AG09319 (cell line): ENCODE data around the gene L3MBTL2.

Experiments used
- DNase-seq: peaks from one replicate; pipeline ENCODE4 v3.0.0-alpha.2; 2010; ENCODE audit warnings: low read depth; ENCODE audit errors: extremely low read depth
- CTCF ChIP-seq: IDR thresholded peaks from 2 replicates; pipeline ENCODE4 v1.5.1; 2011; ENCODE audit warnings: low read depth, mild to moderate bottlenecking, inconsistent platforms, low read length, moderate library complexity

L3MBTL2 gene

GRCh38 chr22:41226723-41227655, 21.9 kb downstream of the L3MBTL2 start:
- TF ChIP-seq CTCF: no peak
- DNase-seq: no peak

- TF ChIP-seq CTCF: no peak
Observed at GRCh38 chr22:41229215-41229614, 24.1 kb downstream of the L3MBTL2 start.

GRCh38 chr22:41229730-41230400, 24.8 kb downstream of the L3MBTL2 start:
- no peak for TF ChIP-seq CTCF
- DNase-seq: no peak

More at GRCh38 chr22:41229215-41229614, 24.1 kb downstream of the L3MBTL2 start:
- no peak for DNase-seq

- DNase-seq: no peak
- no peak for TF ChIP-seq CTCF
Observed at GRCh38 chr22:41230401-41230785, 25.3 kb downstream of the L3MBTL2 start.

- DNase-seq: no peak
- no peak for TF ChIP-seq CTCF
Observed at GRCh38 chr22:41231369-41231768, 26.3 kb downstream of the L3MBTL2 start.

- no peak for DNase-seq
- no peak for TF ChIP-seq CTCF
Observed at GRCh38 chr22:41234815-41235695, 29.9 kb downstream of the L3MBTL2 start.
